PC-9 (cell line): ENCODE data around the gene TMEM125.

ENCODE experiments used
- EZH2 ChIP-seq: fragments of 200-600 bp; sonication (generic); IDR thresholded peaks from 2 replicates; pipeline ENCODE4 v1.8.0; 2017; ENCODE audit warnings: antibody characterized with exemption, low read depth
- TF ChIP-seq, protein P1 (sequence below): fragments of 200-600 bp; sonication (generic); conservative IDR thresholded peaks from 2 replicates; pipeline ENCODE4 v1.6.1; 2017; ENCODE audit warnings: mixed run types, antibody characterized with exemption, mild to moderate bottlenecking, moderate library complexity

DNA sequence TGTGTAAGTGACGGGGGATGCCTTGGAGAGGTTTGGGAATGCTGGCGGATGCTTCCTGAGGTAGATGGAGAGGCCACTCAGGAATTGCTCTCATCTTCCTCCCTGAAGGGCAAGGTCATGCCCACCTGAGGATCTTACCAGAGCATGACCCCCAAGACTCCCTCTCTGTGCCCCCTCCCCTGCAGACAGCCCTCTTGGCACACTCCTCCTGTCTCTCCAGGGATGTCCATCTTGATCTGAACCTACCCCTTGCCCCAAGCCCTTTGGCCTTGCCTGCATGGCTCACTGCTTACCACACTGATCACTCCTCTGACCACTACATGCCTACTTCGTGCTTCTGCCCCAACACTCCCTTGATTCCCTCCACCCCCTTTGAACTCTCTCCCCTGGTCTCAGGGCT is 50.0 kb downstream of the TMEM125 start:
- TF ChIP-seq, protein P1, sequence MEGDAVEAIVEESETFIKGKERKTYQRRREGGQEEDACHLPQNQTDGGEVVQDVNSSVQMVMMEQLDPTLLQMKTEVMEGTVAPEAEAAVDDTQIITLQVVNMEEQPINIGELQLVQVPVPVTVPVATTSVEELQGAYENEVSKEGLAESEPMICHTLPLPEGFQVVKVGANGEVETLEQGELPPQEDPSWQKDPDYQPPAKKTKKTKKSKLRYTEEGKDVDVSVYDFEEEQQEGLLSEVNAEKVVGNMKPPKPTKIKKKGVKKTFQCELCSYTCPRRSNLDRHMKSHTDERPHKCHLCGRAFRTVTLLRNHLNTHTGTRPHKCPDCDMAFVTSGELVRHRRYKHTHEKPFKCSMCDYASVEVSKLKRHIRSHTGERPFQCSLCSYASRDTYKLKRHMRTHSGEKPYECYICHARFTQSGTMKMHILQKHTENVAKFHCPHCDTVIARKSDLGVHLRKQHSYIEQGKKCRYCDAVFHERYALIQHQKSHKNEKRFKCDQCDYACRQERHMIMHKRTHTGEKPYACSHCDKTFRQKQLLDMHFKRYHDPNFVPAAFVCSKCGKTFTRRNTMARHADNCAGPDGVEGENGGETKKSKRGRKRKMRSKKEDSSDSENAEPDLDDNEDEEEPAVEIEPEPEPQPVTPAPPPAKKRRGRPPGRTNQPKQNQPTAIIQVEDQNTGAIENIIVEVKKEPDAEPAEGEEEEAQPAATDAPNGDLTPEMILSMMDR, result no peak
- no peak for TF ChIP-seq EZH2
